ENCODE measurements around the gene SVEP1. TPM values are rescaled to one million over a fixed set of nuclear protein-coding genes. Genes with fewer than 3 reads are reported as not detected.
"Not testable (repeated sequence)": the region's sequence is repeated elsewhere in the genome, so short reads cannot be mapped to it uniquely, and the experiment has no call there.

Gene SVEP1
- total RNA-seq, 2 experiments from 2014 or later: not detected

GRCh38 chr9:110426052-110426709, 153.4 kb downstream of the SVEP1 start:
- no peak for DNase-seq
- H3K9me3 Mint-ChIP-seq (ENCODE audit: insufficient read depth): no peaks in the 10 kb centered on the region
- no peaks in the 10 kb centered on the region for H3K27me3 Mint-ChIP-seq (ENCODE audit: low read depth)
- ATAC-seq: no peak
- POLR2A ChIA-PET: no interaction called here
- no peak overlapping the region for H3K27ac Mint-ChIP-seq
- H3K36me3 Mint-ChIP-seq (ENCODE audit: low read depth): no peaks in the 10 kb centered on the region
- CTCF ChIA-PET: no interaction called here
- no peaks in the 10 kb centered on the region for H3K4me1 Mint-ChIP-seq (ENCODE audit: low read depth)
- H3K4me3 Mint-ChIP-seq: no peak overlapping the region

GRCh38 chr9:110414471-110414870, 165.1 kb downstream of the SVEP1 start:
- Mint-ChIP-seq H3K4me1 (ENCODE audit: low read depth) (no peaks in the 10 kb centered on the region), H3K27me3 (ENCODE audit: low read depth) (no peaks in the 10 kb centered on the region), H3K27ac (no peak overlapping the region), H3K36me3 (ENCODE audit: low read depth) (no peaks in the 10 kb centered on the region), H3K9me3 (ENCODE audit: insufficient read depth) (peaks cover 3% of the 10 kb centered on the region), H3K4me3 (no peak overlapping the region)
- ChIA-PET CTCF (no interaction called here), POLR2A (no interaction called here)
- ATAC-seq (no peak), DNase-seq (no peak)

GRCh38 chr9:110410961-110411360, 168.6 kb downstream of the SVEP1 start:
- DNase-seq: no peak
- Mint-ChIP-seq H3K27me3 (ENCODE audit: low read depth) (no peaks in the 10 kb centered on the region), H3K27ac (no peak overlapping the region), H3K4me1 (ENCODE audit: low read depth) (no peaks in the 10 kb centered on the region), H3K4me3 (no peak overlapping the region), H3K9me3 (ENCODE audit: insufficient read depth) (no peaks in the 10 kb centered on the region), H3K36me3 (ENCODE audit: low read depth) (no peaks in the 10 kb centered on the region)
- no peak for ATAC-seq
- ChIA-PET CTCF (no interaction called here), POLR2A (no interaction called here)

GRCh38 chr9:110408598-110408997, 170.9 kb downstream of the SVEP1 start:
- Mint-ChIP-seq H3K4me3 (no peak overlapping the region), H3K36me3 (ENCODE audit: low read depth) (no peaks in the 10 kb centered on the region), H3K9me3 (ENCODE audit: insufficient read depth) (no peaks in the 10 kb centered on the region), H3K27me3 (ENCODE audit: low read depth) (no peaks in the 10 kb centered on the region), H3K27ac (no peak overlapping the region), H3K4me1 (ENCODE audit: low read depth) (no peaks in the 10 kb centered on the region)
- no peak for DNase-seq
- no peak for ATAC-seq
- ChIA-PET POLR2A (no interaction called here), CTCF (no interaction called here)

- no peak for DNase-seq
- Mint-ChIP-seq H3K27me3 (ENCODE audit: low read depth) (no peaks in the 10 kb centered on the region), H3K4me1 (ENCODE audit: low read depth) (no peaks in the 10 kb centered on the region), H3K36me3 (ENCODE audit: low read depth) (no peaks in the 10 kb centered on the region), H3K9me3 (ENCODE audit: insufficient read depth) (no peaks in the 10 kb centered on the region), H3K4me3 (no peak overlapping the region), H3K27ac (no peak overlapping the region)
- no peak for ATAC-seq
- ChIA-PET CTCF (no interaction called here), POLR2A (no interaction called here)
Observed at GRCh38 chr9:110405858-110406443, 173.6 kb downstream of the SVEP1 start.

- POLR2A ChIA-PET: no interaction called here
- H3K27ac Mint-ChIP-seq: no peak overlapping the region
- H3K36me3 Mint-ChIP-seq (ENCODE audit: low read depth): no peaks in the 10 kb centered on the region
Observed at GRCh38 chr9:110404473-110404872, 175.1 kb downstream of the SVEP1 start.

GRCh38 chr9:110399983-110400382, 179.6 kb downstream of the SVEP1 start:
- Mint-ChIP-seq H3K36me3 (ENCODE audit: low read depth) (no peaks in the 10 kb centered on the region), H3K27ac (no peak overlapping the region), H3K9me3 (ENCODE audit: insufficient read depth) (no peaks in the 10 kb centered on the region), H3K4me3 (no peak overlapping the region), H3K27me3 (ENCODE audit: low read depth) (no peaks in the 10 kb centered on the region), H3K4me1 (ENCODE audit: low read depth) (no peaks in the 10 kb centered on the region)
- ChIA-PET CTCF (no interaction called here), POLR2A (no interaction called here)
- ATAC-seq (no peak), DNase-seq (no peak)

More at GRCh38 chr9:110404473-110404872, 175.1 kb downstream of the SVEP1 start:
- ATAC-seq (no peak), DNase-seq (no peak)
- no peaks in the 10 kb centered on the region for H3K4me1 Mint-ChIP-seq (ENCODE audit: low read depth)
- no peaks in the 10 kb centered on the region for H3K9me3 Mint-ChIP-seq (ENCODE audit: insufficient read depth)
- CTCF ChIA-PET: no interaction called here
- H3K4me3 Mint-ChIP-seq: no peak overlapping the region
- H3K27me3 Mint-ChIP-seq (ENCODE audit: low read depth): no peaks in the 10 kb centered on the region

GRCh38 chr9:110398992-110399391, 180.5 kb downstream of the SVEP1 start:
- DNase-seq; ATAC-seq; H3K9me3 Mint-ChIP-seq (ENCODE audit: insufficient read depth); H3K36me3 Mint-ChIP-seq (ENCODE audit: low read depth); CTCF ChIA-PET; H3K27me3 Mint-ChIP-seq (ENCODE audit: low read depth); H3K27ac Mint-ChIP-seq; H3K4me1 Mint-ChIP-seq (ENCODE audit: low read depth); POLR2A ChIA-PET; H3K4me3 Mint-ChIP-seq: not testable (repeated sequence)

GRCh38 chr9:110391826-110392485, 187.6 kb downstream of the SVEP1 start:
- Mint-ChIP-seq H3K4me3 (no peak overlapping the region), H3K27me3 (ENCODE audit: low read depth) (no peaks in the 10 kb centered on the region), H3K27ac (no peak overlapping the region), H3K9me3 (ENCODE audit: insufficient read depth) (no peaks in the 10 kb centered on the region), H3K4me1 (ENCODE audit: low read depth) (no peaks in the 10 kb centered on the region), H3K36me3 (ENCODE audit: low read depth) (no peaks in the 10 kb centered on the region)
- DNase-seq (no peak), ATAC-seq (no peak)
- CTCF ChIA-PET: no interaction called here
- POLR2A ChIA-PET: no interaction called here

- Mint-ChIP-seq H3K27me3 (ENCODE audit: low read depth) (no peaks in the 10 kb centered on the region), H3K9me3 (ENCODE audit: insufficient read depth) (no peaks in the 10 kb centered on the region), H3K27ac (no peak overlapping the region), H3K4me1 (ENCODE audit: low read depth) (no peaks in the 10 kb centered on the region), H3K4me3 (no peak overlapping the region), H3K36me3 (ENCODE audit: low read depth) (no peaks in the 10 kb centered on the region)
- no peak for ATAC-seq
- DNase-seq: no peak
- ChIA-PET CTCF (no interaction called here), POLR2A (no interaction called here)
Observed at GRCh38 chr9:110389148-110389750, 190.3 kb downstream of the SVEP1 start.

- Mint-ChIP-seq H3K27me3 (ENCODE audit: low read depth) (peaks cover 3% of the 10 kb centered on the region), H3K36me3 (ENCODE audit: low read depth) (no peaks in the 10 kb centered on the region), H3K27ac (no peak overlapping the region), H3K4me3 (no peak overlapping the region), H3K9me3 (ENCODE audit: insufficient read depth) (no peaks in the 10 kb centered on the region), H3K4me1 (ENCODE audit: low read depth) (no peaks in the 10 kb centered on the region)
- ChIA-PET CTCF (no interaction called here), POLR2A (no interaction called here)
- DNase-seq (no peak), ATAC-seq (no peak)
Observed at GRCh38 chr9:110383491-110383890, 196.1 kb downstream of the SVEP1 start.

GRCh38 chr9:110382731-110383130, 196.8 kb downstream of the SVEP1 start:
- no peaks in the 10 kb centered on the region for H3K4me1 Mint-ChIP-seq (ENCODE audit: low read depth)
- DNase-seq: no peak
- no peaks in the 10 kb centered on the region for H3K36me3 Mint-ChIP-seq (ENCODE audit: low read depth)
- ChIA-PET POLR2A (no interaction called here), CTCF (no interaction called here)
- H3K4me3 Mint-ChIP-seq: no peak overlapping the region
- no peaks in the 10 kb centered on the region for H3K9me3 Mint-ChIP-seq (ENCODE audit: insufficient read depth)
- peaks cover 3% of the 10 kb centered on the region for H3K27me3 Mint-ChIP-seq (ENCODE audit: low read depth)
- no peak overlapping the region for H3K27ac Mint-ChIP-seq
- ATAC-seq: no peak

Data from activated CD8-positive, alpha-beta T cell treated with anti-CD3 and anti-CD28 coated beads, Interleukin-2, amount 10 ng/mL, durations not matched to agents 7 days and 5 days (primary cell).